HEK293 (cell line): ENCODE results near the gene COL7A1.

Source experiments
- CTCF ChIA-PET: fragments of 350-600 bp; formaldehyde crosslinking; extraction: SDS; loops from one replicate; lab custom pipeline; 2021; ENCODE audit warnings: antibody characterized with exemption; lab: Yijun Ruan, JAX
- POLR2A ChIA-PET: fragments of 300-600 bp; formaldehyde crosslinking; extraction: SDS; loops from one replicate; lab custom pipeline; 2020; ENCODE audit warnings: antibody characterized with exemption, inconsistent platforms; lab: Yijun Ruan, JAX
- H3K27ac ChIP-seq: fragments of 200-500 bp; sonication (Bioruptor generic); 2 replicates; pipeline ENCODE4 v1.5.1; 2014; ENCODE audit warnings: low read depth, low read length, control low read depth, inconsistent platforms; ENCODE audit errors: extremely low read depth
- H3K36me3 ChIP-seq, 2 experiments: fragments of 200-500 bp in 1 of 2; sonication (Bioruptor generic) in 1 of 2; 1 replicate in 1 of 2; 2 replicates in 1 of 2; pipeline ENCODE4 v1.5.1; 2014 to 2017; ENCODE audit warnings: inconsistent platforms in 2 of 2, low read length in 2 of 2; ENCODE audit not compliant: control insufficient read depth in 2 of 2, insufficient read depth in 1 of 2
- H3K4me1 ChIP-seq: fragments of 200-500 bp; sonication (Bioruptor generic); 2 replicates; pipeline ENCODE4 v1.5.1; 2014; ENCODE audit warnings: mild to moderate bottlenecking, low read length, inconsistent platforms; ENCODE audit not compliant: control insufficient read depth, insufficient read depth
- H3K4me3 ChIP-seq: 2 replicates; pipeline ENCODE4 v1.5.1; 2011; ENCODE audit warnings: low read depth, mild to moderate bottlenecking, control low read depth, low read length, moderate library complexity
- H3K9me3 ChIP-seq: fragments of 200-500 bp; sonication (Bioruptor generic); 2 replicates; pipeline ENCODE4 v1.5.1; 2014; ENCODE audit warnings: low read depth, low read length, inconsistent platforms; ENCODE audit not compliant: control insufficient read depth, insufficient read depth
- KLF7 ChIP-seq: fragments of 450-650 bp; formaldehyde crosslinking; IDR thresholded peaks from 2 replicates; pipeline ENCODE4 v1.5.1; 2016; ENCODE audit warnings: missing biosample characterization, missing genetic modification characterization, borderline replicate concordance
- MYNN ChIP-seq: fragments of 450-650 bp; formaldehyde crosslinking; IDR thresholded peaks from 2 replicates; pipeline ENCODE4 v1.5.1; 2016; ENCODE audit warnings: missing biosample characterization, missing genetic modification characterization, borderline replicate concordance
- TCF7L2 ChIP-seq: IDR thresholded peaks from 2 replicates; pipeline ENCODE4 v1.6.1; 2011; ENCODE audit warnings: low read depth, mild to moderate bottlenecking, inconsistent platforms, low read length, moderate library complexity, borderline replicate concordance
- ZBTB21 ChIP-seq: fragments of 450-650 bp; formaldehyde crosslinking; IDR thresholded peaks from 2 replicates; pipeline ENCODE4 v1.5.1; 2017; ENCODE audit warnings: missing biosample characterization, missing genetic modification characterization
- ZFP37 ChIP-seq: fragments of 450-650 bp; formaldehyde crosslinking; IDR thresholded peaks from 2 replicates; pipeline ENCODE4 v1.5.1; 2016; ENCODE audit warnings: missing biosample characterization, missing genetic modification characterization
- ZFP69B ChIP-seq: fragments of 450-650 bp; formaldehyde crosslinking; IDR thresholded peaks from 2 replicates; pipeline ENCODE4 v1.5.1; 2016; ENCODE audit warnings: missing biosample characterization, missing genetic modification characterization
- ZNF138 ChIP-seq: fragments of 450-650 bp; formaldehyde crosslinking; IDR thresholded peaks from 2 replicates; pipeline ENCODE4 v1.5.1; 2016; ENCODE audit warnings: missing biosample characterization, missing genetic modification characterization, borderline replicate concordance
- ZNF175 ChIP-seq: fragments of 450-650 bp; formaldehyde crosslinking; IDR thresholded peaks from 2 replicates; pipeline ENCODE4 v1.5.1; 2016; ENCODE audit warnings: missing biosample characterization, missing genetic modification characterization
- ZNF555 ChIP-seq: fragments of 450-650 bp; formaldehyde crosslinking; conservative IDR thresholded peaks from 2 replicates; pipeline ENCODE4 v1.5.1; 2017; ENCODE audit warnings: missing biosample characterization, mild to moderate bottlenecking, missing genetic modification characterization, inconsistent platforms
- ZNF561 ChIP-seq: fragments of 450-650 bp; IDR thresholded peaks from 2 replicates; pipeline ENCODE4 v1.5.1; 2018; ENCODE audit warnings: missing biosample characterization, missing genetic modification characterization, borderline replicate concordance
- ZNF621 ChIP-seq: fragments of 450-650 bp; formaldehyde crosslinking; IDR thresholded peaks from 2 replicates; pipeline ENCODE4 v1.5.1; 2017; ENCODE audit warnings: missing biosample characterization, missing genetic modification characterization
- ZNF664 ChIP-seq: fragments of 450-650 bp; formaldehyde crosslinking; IDR thresholded peaks from 2 replicates; pipeline ENCODE4 v1.5.1; 2016; ENCODE audit warnings: missing biosample characterization, missing genetic modification characterization
- ZNF747 ChIP-seq: fragments of 450-650 bp; formaldehyde crosslinking; IDR thresholded peaks from 2 replicates; pipeline ENCODE4 v1.5.1; 2016; ENCODE audit warnings: missing biosample characterization, missing genetic modification characterization
- TF ChIP-seq, protein P1 (sequence below): fragments of 450-650 bp; formaldehyde crosslinking; IDR thresholded peaks from 2 replicates; pipeline ENCODE4 v1.5.1; 2016; ENCODE audit warnings: missing biosample characterization, missing genetic modification characterization
- TF ChIP-seq, protein P2 (sequence below): fragments of 450-650 bp; formaldehyde crosslinking; IDR thresholded peaks from 2 replicates; pipeline ENCODE4 v1.5.1; 2016; ENCODE audit warnings: missing biosample characterization, missing genetic modification characterization, low read depth
- TF ChIP-seq, protein P3 (sequence below): fragments of 450-650 bp; formaldehyde crosslinking; IDR thresholded peaks from 2 replicates; pipeline ENCODE4 v1.5.1; 2016; ENCODE audit warnings: missing biosample characterization, missing genetic modification characterization
- TF ChIP-seq, protein P4 (sequence below): fragments of 450-650 bp; formaldehyde crosslinking; IDR thresholded peaks from 2 replicates; pipeline ENCODE4 v1.5.1; 2017; ENCODE audit warnings: missing biosample characterization, mild to moderate bottlenecking, missing genetic modification characterization, moderate library complexity
- TF ChIP-seq, protein P5 (sequence below): fragments of 450-650 bp; formaldehyde crosslinking; IDR thresholded peaks from 2 replicates; pipeline ENCODE4 v1.5.1; 2016; ENCODE audit warnings: missing biosample characterization, missing genetic modification characterization, borderline replicate concordance
- TF ChIP-seq, protein P6 (sequence below): fragments of 450-650 bp; formaldehyde crosslinking; IDR thresholded peaks from 2 replicates; pipeline ENCODE4 v1.5.1; 2016; ENCODE audit warnings: missing biosample characterization, missing genetic modification characterization

COL7A1 gene

DNA sequence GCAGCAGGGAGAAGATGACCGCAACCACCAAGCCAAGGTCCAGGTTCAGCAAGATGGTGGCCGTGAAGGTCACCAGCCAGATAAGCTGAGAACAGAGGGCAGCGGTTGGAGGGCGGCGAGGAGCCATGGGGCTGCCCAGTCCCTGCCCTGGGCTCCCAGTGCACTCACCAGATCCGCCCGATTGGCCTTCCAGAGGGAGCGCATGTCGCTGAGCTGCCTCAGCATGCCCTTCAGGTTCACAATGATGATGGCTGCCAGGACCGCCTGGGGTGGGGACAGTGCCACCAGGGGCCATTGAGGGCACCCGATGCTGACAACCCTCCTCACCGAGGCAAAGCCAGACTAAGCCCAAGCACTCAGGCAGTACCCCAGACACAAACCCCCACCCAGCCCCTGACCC is 34.8 kb upstream of the COL7A1 start:
- Histone ChIP-seq H3K27ac (no peak overlapping the region), H3K4me1 (no peaks in the 10 kb centered on the region), H3K4me3 (no peak overlapping the region), H3K9me3 (no peaks in the 10 kb centered on the region), H3K36me3 (peaks cover 0 to 91% of the 10 kb centered on the region in 2 experiments; a peak in 1 of 3 replicates)
- ChIA-PET CTCF (no interaction called here), POLR2A (no interaction called here)
- no peak for TF ChIP-seq ZNF747
- TF ChIP-seq MYNN (tag by site-specific recombination), result no peak
- TF ChIP-seq ZNF138 (tag by site-specific recombination), result no peak
- TF ChIP-seq, protein P1, sequence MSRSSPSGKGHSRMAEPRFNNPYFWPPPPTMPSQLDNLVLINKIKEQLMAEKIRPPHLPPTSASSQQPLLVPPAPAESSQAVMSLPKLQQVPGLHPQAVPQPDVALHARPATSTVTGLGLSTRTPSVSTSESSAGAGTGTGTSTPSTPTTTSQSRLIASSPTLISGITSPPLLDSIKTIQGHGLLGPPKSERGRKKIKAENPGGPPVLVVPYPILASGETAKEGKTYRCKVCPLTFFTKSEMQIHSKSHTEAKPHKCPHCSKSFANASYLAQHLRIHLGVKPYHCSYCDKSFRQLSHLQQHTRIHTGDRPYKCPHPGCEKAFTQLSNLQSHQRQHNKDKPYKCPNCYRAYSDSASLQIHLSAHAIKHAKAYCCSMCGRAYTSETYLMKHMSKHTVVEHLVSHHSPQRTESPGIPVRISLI, result no peak
- no peak for TF ChIP-seq ZNF175 (tag by site-specific recombination)
- TF ChIP-seq ZBTB21, result no peak
- TF ChIP-seq ZFP69B, result no peak
- no peak for TF ChIP-seq ZNF664 (tag by site-specific recombination)
- TF ChIP-seq ZNF555 (tag by site-specific recombination), result no peak
- TF ChIP-seq, protein P2, sequence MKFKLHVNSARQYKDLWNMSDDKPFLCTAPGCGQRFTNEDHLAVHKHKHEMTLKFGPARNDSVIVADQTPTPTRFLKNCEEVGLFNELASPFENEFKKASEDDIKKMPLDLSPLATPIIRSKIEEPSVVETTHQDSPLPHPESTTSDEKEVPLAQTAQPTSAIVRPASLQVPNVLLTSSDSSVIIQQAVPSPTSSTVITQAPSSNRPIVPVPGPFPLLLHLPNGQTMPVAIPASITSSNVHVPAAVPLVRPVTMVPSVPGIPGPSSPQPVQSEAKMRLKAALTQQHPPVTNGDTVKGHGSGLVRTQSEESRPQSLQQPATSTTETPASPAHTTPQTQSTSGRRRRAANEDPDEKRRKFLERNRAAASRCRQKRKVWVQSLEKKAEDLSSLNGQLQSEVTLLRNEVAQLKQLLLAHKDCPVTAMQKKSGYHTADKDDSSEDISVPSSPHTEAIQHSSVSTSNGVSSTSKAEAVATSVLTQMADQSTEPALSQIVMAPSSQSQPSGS, result no peak
- TF ChIP-seq, protein P3, sequence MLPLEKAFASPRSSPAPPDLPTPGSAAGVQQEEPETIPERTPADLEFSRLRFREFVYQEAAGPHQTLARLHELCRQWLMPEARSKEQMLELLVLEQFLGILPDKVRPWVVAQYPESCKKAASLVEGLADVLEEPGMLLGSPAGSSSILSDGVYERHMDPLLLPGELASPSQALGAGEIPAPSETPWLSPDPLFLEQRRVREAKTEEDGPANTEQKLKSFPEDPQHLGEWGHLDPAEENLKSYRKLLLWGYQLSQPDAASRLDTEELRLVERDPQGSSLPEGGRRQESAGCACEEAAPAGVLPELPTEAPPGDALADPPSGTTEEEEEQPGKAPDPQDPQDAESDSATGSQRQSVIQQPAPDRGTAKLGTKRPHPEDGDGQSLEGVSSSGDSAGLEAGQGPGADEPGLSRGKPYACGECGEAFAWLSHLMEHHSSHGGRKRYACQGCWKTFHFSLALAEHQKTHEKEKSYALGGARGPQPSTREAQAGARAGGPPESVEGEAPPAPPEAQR, result no peak
- TF ChIP-seq, protein P4, sequence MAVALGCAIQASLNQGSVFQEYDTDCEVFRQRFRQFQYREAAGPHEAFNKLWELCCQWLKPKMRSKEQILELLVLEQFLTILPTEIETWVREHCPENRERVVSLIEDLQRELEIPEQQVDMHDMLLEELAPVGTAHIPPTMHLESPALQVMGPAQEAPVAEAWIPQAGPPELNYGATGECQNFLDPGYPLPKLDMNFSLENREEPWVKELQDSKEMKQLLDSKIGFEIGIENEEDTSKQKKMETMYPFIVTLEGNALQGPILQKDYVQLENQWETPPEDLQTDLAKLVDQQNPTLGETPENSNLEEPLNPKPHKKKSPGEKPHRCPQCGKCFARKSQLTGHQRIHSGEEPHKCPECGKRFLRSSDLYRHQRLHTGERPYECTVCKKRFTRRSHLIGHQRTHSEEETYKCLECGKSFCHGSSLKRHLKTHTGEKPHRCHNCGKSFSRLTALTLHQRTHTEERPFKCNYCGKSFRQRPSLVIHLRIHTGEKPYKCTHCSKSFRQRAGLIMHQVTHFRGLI (tag by site-specific recombination), result no peak
- TF ChIP-seq, protein P5, sequence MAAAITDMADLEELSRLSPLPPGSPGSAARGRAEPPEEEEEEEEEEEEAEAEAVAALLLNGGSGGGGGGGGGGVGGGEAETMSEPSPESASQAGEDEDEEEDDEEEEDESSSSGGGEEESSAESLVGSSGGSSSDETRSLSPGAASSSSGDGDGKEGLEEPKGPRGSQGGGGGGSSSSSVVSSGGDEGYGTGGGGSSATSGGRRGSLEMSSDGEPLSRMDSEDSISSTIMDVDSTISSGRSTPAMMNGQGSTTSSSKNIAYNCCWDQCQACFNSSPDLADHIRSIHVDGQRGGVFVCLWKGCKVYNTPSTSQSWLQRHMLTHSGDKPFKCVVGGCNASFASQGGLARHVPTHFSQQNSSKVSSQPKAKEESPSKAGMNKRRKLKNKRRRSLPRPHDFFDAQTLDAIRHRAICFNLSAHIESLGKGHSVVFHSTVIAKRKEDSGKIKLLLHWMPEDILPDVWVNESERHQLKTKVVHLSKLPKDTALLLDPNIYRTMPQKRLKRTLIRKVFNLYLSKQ, result no peak
- TF ChIP-seq, protein P6, sequence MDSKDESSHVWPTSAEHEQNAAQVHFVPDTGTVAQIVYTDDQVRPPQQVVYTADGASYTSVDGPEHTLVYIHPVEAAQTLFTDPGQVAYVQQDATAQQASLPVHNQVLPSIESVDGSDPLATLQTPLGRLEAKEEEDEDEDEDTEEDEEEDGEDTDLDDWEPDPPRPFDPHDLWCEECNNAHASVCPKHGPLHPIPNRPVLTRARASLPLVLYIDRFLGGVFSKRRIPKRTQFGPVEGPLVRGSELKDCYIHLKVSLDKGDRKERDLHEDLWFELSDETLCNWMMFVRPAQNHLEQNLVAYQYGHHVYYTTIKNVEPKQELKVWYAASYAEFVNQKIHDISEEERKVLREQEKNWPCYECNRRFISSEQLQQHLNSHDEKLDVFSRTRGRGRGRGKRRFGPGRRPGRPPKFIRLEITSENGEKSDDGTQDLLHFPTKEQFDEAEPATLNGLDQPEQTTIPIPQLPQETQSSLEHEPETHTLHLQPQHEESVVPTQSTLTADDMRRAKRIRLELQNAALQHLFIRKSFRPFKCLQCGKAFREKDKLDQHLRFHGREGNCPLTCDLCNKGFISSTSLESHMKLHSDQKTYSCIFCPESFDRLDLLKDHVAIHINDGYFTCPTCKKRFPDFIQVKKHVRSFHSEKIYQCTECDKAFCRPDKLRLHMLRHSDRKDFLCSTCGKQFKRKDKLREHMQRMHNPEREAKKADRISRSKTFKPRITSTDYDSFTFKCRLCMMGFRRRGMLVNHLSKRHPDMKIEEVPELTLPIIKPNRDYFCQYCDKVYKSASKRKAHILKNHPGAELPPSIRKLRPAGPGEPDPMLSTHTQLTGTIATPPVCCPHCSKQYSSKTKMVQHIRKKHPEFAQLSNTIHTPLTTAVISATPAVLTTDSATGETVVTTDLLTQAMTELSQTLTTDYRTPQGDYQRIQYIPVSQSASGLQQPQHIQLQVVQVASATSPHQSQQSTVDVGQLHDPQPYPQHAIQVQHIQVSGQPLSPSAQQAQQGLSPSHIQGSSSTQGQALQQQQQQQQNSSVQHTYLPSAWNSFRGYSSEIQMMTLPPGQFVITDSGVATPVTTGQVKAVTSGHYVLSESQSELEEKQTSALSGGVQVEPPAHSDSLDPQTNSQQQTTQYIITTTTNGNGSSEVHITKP (tag by site-specific recombination), result no peak
- no peak for TF ChIP-seq KLF7 (tag by site-specific recombination)
- no peak for TF ChIP-seq ZNF621 (tag by site-specific recombination)
- TF ChIP-seq TCF7L2, result no peak
- TF ChIP-seq ZNF561 (tag by site-specific recombination), result no peak
- no peak for TF ChIP-seq ZFP37 (tag by site-specific recombination)
